Measurements from ENCODE around the gene CBX5.
A peak's percentile ranks its signal among the peaks of the same experiment; 100 is the strongest.
"Not testable (repeated sequence)": the region's sequence is repeated elsewhere in the genome, so short reads cannot be mapped to it uniquely, and the experiment has no call there.

CBX5 gene

GRCh38 chr12:54195737-54196347, 84.1 kb downstream of the CBX5 start:
- DNase-seq, result no peak

GRCh38 chr12:54195080-54195736, 84.7 kb downstream of the CBX5 start:
- DNase-seq, result no peak

GRCh38 chr12:54194611-54195010, 85.3 kb downstream of the CBX5 start:
- DNase-seq, result not testable (repeated sequence)

GRCh38 chr12:54193434-54193833, 86.5 kb downstream of the CBX5 start:
- DNase-seq, result no peak

GRCh38 chr12:54191550-54192022, 88.3 kb downstream of the CBX5 start:
- DNase-seq, result peak; percentile 85

- DNase-seq, result no peak
These were observed 88.8 kb downstream of the CBX5 start for GRCh38 chr12:54191126-54191525.

- DNase-seq, result no peak
These were observed 90.8 kb downstream of the CBX5 start for GRCh38 chr12:54189198-54189539.

- no peak for DNase-seq
These were observed 92.8 kb downstream of the CBX5 start for GRCh38 chr12:54187075-54187474.

GRCh38 chr12:54185919-54186318, 94.0 kb downstream of the CBX5 start:
- DNase-seq, result no peak

- not testable (repeated sequence) for DNase-seq
These were observed 94.6 kb downstream of the CBX5 start for GRCh38 chr12:54185297-54185696.

- no peak for DNase-seq
These were observed 95.7 kb downstream of the CBX5 start for GRCh38 chr12:54184024-54184805.

GRCh38 chr12:54182981-54183380, 96.9 kb downstream of the CBX5 start:
- DNase-seq, result no peak

- DNase-seq, result no peak
These were observed 97.8 kb downstream of the CBX5 start for GRCh38 chr12:54182086-54182485.
